Measurements from ENCODE around the gene ARL6IP1.

DNA sequence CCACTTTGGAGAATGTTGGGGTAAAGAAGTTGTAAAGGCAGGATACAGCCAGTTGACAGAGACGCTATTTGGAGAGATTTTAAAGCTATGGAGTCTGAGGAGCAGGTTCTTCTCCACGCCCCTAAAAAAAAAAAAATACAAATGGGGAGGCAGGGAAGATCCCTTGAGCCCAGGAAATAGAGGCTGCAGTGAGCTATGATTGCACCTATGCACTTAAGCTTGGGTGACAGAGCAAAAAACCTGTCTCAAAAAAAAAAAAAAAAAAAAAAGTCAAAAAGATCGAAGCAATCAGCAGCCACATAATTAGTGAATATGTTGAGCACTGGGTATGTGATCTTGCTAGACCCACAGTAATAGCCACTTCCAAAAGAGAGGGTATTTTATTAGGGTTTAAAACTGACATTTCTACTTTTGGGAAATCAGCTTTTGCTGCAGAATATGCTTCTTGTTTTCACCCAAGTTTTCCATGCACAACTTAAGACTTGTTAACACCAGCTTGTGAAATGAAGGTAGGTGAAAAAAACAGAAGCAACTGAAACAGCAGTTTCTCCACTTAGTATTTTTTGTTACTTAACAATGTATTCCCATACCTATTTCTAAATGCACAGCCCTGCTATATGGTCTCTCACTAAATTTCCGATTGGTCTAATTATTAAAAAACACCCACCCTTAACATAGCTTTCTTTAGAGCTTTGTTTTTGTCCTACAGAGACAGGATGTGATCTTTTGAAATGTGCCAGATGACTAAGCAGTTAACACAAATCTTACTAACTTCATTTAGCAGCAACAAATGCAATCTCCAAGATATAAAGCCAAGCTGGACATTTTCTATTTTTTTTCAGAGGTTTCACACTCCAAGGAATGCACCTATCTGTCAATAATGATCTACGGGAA is 2.5 kb upstream of the ARL6IP1 start:
- TF ChIP-seq POLR2A (IDR thresholded peaks at IDR 0.05; ENCODE audit: low read length) (no peak), GATA1 (IDR thresholded peaks at IDR 0.05; ENCODE audit: low read depth, low read length) (no peak)
